BE2C (cell line): Measurements from ENCODE around the gene TINCR.

Experiments used
- DNase-seq: peaks from one replicate; pipeline ENCODE4 v3.0.0-alpha.2; 2020
- H3K27me3 ChIP-seq: fragments of 250-450 bp; sonication (Bioruptor Pico); 2 replicates; pipeline ENCODE4 v1.5.1; 2020; ENCODE audit warnings: mild to moderate bottlenecking
- H3K36me3 ChIP-seq: fragments of 250-450 bp; sonication (Bioruptor Pico); 2 replicates; pipeline ENCODE4 v1.5.1; 2020; ENCODE audit warnings: mild to moderate bottlenecking
- H3K4me1 ChIP-seq: fragments of 250-450 bp; sonication (Bioruptor Pico); 2 replicates; pipeline ENCODE4 v1.5.1; 2020
- H3K4me3 ChIP-seq: 2 replicates; pipeline ENCODE4 v1.5.1; 2011; ENCODE audit warnings: low read depth, low read length
- H3K9me3 ChIP-seq: fragments of 250-450 bp; sonication (Bioruptor Pico); 2 replicates; pipeline ENCODE4 v1.5.1; 2020
- TF ChIP-seq, protein P1 (sequence below): IDR thresholded peaks from 2 replicates; pipeline ENCODE4 v1.5.1; 2012; ENCODE audit warnings: mild to moderate bottlenecking, low read depth, low read length

TINCR gene

DNA sequence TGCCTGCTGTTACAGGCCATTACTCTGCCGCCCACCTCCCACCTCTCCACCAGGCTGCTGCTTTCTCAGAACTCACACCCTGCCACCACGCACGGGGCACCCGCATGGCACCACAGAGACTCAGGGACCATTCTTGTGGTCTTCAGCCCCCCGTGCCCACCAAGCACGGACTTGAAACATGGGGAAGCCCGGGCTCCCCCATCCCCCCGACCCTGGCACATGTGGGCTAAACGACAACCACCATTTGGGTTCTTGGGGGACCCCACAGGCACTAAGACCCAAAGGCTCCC is 23.1 kb upstream of the TINCR start:
- Histone ChIP-seq H3K9me3 (no peaks in the 10 kb centered on the region), H3K4me1 (no peaks in the 10 kb centered on the region; the same call in none of the 2 replicates), H3K36me3 (peaks cover 97% of the 10 kb centered on the region), H3K27me3 (no peaks in the 10 kb centered on the region), H3K4me3 (no peak overlapping the region)
- no peak for DNase-seq
- TF ChIP-seq, protein P1, sequence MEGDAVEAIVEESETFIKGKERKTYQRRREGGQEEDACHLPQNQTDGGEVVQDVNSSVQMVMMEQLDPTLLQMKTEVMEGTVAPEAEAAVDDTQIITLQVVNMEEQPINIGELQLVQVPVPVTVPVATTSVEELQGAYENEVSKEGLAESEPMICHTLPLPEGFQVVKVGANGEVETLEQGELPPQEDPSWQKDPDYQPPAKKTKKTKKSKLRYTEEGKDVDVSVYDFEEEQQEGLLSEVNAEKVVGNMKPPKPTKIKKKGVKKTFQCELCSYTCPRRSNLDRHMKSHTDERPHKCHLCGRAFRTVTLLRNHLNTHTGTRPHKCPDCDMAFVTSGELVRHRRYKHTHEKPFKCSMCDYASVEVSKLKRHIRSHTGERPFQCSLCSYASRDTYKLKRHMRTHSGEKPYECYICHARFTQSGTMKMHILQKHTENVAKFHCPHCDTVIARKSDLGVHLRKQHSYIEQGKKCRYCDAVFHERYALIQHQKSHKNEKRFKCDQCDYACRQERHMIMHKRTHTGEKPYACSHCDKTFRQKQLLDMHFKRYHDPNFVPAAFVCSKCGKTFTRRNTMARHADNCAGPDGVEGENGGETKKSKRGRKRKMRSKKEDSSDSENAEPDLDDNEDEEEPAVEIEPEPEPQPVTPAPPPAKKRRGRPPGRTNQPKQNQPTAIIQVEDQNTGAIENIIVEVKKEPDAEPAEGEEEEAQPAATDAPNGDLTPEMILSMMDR = no peak

DNA sequence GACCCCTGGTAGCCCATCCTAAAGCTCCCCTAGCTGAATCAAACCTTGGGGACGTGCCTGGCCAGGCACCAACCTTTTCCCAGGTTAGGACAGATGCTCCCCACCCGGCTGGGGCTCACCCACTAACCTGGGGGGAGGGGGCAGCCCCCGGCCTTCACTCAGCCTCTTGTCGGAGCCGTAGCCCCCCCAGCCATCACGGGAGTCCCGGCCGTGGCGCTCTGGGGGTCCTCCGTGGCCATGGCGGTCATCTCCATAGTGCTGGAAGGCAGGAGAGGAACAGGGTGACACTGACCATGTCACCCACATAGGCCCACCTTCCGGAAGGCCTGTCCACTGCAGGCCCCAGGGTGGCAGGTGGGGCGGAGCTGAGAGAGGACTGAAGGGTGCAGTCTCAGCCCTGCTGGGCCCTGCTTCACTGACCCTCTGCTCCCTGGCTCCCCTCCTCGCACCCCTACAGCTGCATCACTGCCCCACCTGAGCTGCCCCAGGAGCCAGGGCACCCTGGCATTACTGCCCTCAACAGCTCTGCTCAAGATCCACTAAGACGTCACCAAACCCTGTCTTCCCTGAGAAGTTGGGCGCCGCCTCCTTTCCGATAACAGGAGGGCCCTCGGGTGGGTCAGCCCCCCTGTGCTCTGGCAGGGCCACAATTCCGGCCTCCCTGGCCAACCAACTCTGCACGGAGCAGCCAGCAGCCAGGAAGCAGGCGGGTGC is 22.6 kb upstream of the TINCR start:
- no peak for DNase-seq
- no peaks in the 10 kb centered on the region; the same call in none of the 2 replicates for H3K4me1 ChIP-seq
- H3K9me3 ChIP-seq = no peaks in the 10 kb centered on the region
- no peaks in the 10 kb centered on the region for H3K27me3 ChIP-seq
- TF ChIP-seq, protein P1 = no peak
- H3K36me3 ChIP-seq = peaks cover 92% of the 10 kb centered on the region
- H3K4me3 ChIP-seq = no peak overlapping the region

DNA sequence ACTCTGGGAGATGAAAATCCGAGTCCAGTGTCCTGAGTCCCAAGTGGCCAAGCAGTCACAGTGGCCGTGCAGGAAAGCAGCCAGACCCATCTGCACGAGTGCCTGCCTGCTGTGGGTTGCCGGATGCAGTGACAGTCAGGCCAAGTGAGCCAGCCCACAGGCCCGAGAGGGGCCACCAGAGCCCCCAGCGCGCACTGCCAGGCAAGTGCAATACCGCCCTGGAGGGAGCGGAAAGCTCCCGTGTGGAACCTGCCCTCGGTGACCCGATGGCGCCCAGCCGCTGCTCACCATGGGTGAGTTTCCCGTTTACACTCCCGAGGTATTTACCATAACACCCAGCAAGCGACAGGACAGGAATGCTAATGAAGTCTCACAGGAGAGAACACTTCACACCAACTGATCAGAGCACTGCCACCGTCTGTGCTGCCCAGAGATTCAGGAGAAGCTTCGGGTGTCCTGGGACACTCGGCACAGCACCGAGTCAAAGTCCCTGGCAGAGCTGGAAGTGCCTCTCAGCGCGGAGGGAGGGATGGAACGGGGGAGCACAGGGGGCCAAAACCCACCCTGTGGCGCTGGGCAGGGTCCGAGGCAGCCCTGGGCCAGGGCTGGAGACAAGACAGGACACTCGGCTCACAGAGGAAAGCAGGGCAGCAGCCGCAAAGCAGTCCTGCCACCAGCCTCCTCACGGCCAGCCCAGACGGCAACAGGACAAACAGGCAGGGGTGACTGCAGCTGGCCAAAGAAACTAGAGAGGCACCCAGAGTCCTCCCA is 21.3 kb upstream of the TINCR start:
- DNase-seq = no peak
- no peaks in the 10 kb centered on the region; the same call in none of the 2 replicates for H3K4me1 ChIP-seq
- H3K27me3 ChIP-seq = no peaks in the 10 kb centered on the region

DNA sequence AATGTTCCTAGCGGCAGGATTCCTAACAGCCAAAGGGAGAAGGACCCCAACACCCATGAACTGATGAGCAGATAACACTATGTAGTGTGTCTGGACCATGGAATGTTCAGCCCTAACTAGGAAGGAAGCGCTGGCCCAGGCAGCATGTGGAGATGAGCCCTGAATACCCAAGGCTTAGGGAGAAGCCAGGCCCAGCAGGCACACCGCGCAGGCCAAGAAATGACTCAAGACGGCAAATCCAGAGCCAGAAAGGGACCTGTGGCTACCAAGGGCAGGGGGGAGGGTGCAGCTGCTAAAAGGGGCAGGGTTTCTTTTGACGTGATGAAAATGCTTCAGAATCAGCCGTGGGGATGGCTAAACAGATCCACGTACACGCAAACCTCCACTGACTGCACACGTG is 20.7 kb upstream of the TINCR start:
- Histone ChIP-seq H3K9me3 (no peaks in the 10 kb centered on the region), H3K4me1 (no peaks in the 10 kb centered on the region; the same call in none of the 2 replicates), H3K4me3 (no peak overlapping the region), H3K27me3 (no peaks in the 10 kb centered on the region), H3K36me3 (peaks cover 74% of the 10 kb centered on the region)
- TF ChIP-seq, protein P1 = no peak
- no peak for DNase-seq

More for the DNA sequence above, 21.3 kb upstream of the TINCR start:
- peaks cover 80% of the 10 kb centered on the region for H3K36me3 ChIP-seq
- no peaks in the 10 kb centered on the region for H3K9me3 ChIP-seq
- no peak overlapping the region for H3K4me3 ChIP-seq
- TF ChIP-seq, protein P1 = no peak

DNA sequence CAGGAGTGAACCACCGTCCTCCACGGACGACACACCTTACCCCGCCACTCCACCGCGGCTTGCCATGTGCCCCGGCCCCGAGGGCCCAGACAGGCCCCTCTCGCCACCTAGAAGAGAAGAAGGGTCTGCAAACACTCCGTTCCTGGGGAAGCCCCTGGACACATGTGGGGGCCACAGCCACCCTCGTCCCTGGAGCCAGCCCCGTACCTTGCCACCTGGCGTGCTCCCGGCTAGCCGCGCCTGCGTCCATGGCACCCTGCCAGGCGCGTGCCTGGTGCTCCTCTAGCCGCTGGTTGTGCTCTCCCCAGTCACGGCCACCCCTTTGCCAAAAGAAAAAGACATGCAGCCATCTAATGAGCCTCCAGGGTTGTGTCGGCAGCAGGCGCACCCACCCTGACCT is 19.9 kb upstream of the TINCR start:
- Histone ChIP-seq H3K36me3 (peaks cover 66% of the 10 kb centered on the region), H3K27me3 (no peaks in the 10 kb centered on the region), H3K4me3 (no peak overlapping the region), H3K9me3 (no peaks in the 10 kb centered on the region), H3K4me1 (no peaks in the 10 kb centered on the region; the same call in 1 of the 2 replicates)
- DNase-seq = no peak
- TF ChIP-seq, protein P1 = no peak

DNA sequence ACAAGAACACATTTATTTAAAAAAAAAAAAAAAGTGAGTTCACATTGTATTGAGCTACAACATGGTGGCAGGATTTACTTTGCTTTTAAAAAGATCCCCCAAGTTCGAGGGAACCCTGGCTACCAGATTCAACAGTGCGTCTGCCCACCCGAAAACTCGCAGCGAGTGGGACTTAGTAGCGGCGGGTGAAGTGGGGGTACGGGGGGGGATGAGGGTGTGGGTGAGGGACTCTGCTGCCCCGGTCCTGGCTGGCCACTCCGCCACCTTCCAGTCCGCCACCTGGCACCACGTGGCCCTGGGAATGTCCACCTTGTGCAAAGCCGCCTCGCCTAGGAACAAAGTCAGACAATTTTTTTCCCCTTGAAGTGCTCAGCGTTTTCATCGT is 19.3 kb upstream of the TINCR start:
- Histone ChIP-seq H3K4me1 (no peaks in the 10 kb centered on the region; the same call in 1 of the 2 replicates), H3K36me3 (peaks cover 60% of the 10 kb centered on the region), H3K4me3 (no peak overlapping the region), H3K27me3 (no peaks in the 10 kb centered on the region), H3K9me3 (no peaks in the 10 kb centered on the region)
- DNase-seq = no peak
- TF ChIP-seq, protein P1 = no peak
